CD4-positive, alpha-beta T cell treated with Interferon alpha-2 for 1 hour (primary cell): ENCODE data around the gene TADA2A.

ENCODE experiments used
- DNase-seq, 2 donors: peaks; one replicate each; pipeline ENCODE4 v3.0.0-alpha.2; 2020 to 2022

The TADA2A gene

GRCh38 chr17:37406635-37407461 lies at the start of gene TADA2A, which contains the start of gene ACACA:
TADA2A (plus strand) TSS chr17:37406886; CDS start chr17:37411366, 4,480 bp downstream.
ACACA (minus strand) TSS chr17:37406836; CDS start chr17:37406299, 537 bp downstream.
- DNase-seq, result peak; percentile 69 to 80

GRCh38 chr17:37358098-37358829 lies 48.4 kb upstream of the TADA2A start:
- DNase-seq, result peak in 1 of 2 donors; percentile 20

DNA sequence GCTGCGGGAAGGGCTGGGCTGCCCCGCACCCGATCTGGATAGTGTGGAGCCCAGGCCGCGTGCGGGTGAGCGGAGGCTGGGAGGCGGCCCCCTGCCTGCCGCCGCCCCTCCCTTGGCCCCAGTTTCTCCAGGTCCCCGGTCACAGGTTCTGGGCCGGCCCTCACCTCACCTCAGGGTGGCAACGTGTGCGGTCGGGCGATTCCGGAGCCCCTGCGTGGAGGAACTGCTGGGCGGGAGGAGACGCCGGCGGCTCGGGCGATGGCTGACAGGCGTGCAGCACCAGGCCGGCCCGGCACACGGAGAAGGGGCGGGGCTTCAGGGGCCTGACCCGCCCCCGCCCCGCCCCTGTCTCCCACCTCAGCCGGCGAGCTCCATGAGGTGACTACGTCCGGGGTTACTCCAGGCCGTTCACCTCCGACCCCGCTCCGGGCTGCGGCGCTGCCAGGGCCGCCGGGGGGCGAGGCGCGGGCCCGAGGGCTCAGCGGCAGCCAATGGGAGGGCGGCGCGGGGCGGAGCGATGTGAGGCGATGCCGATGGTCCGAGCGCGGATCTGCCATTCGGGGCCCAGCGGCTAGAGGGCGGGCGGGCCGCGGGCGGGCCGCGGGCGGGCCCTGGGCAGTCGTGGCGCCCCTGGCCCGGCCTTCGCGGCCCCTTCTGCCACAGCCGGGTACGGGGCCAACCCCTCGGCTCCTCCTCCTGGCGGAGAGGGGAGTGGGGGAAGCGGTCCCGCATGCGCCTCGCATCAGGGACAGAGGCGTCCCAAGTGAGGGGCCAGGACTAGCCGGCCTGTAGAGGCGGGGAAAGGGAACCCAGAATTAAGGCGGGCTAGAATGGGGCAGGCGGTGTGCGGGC lies 47.6 kb upstream of the TADA2A start:
- DNase-seq, result peak; percentile 94 to 95

DNA sequence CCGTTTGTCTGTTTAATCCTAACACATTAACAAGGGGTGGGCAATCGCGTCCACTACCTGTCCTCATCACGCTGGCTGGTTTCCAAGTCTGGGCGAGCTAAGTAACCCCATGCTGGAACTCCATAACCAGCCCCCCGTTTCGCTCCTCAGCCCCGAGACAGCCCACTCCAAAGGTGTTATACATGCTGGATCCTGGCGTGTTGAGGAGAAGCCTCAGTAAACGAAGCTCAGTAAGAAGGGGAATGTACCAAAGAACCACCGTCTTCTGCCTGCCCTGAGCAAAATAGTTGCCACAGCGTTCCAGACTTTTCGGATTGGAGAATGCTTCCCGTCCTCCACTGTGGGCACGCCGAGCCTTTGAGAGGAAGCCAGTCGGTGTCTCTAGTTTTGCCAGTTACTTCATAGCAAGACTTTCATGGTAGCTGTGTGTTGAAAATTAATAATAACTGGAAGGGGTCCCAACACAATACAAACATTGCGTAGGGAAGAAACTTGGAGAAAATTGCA lies 47.0 kb upstream of the TADA2A start:
- no peak for DNase-seq

GRCh38 chr17:37360632-37361031 lies 46.1 kb upstream of the TADA2A start:
- DNase-seq, result no peak

- DNase-seq, result no peak
These were observed 45.1 kb upstream of the TADA2A start for GRCh38 chr17:37361543-37361942.

DNA sequence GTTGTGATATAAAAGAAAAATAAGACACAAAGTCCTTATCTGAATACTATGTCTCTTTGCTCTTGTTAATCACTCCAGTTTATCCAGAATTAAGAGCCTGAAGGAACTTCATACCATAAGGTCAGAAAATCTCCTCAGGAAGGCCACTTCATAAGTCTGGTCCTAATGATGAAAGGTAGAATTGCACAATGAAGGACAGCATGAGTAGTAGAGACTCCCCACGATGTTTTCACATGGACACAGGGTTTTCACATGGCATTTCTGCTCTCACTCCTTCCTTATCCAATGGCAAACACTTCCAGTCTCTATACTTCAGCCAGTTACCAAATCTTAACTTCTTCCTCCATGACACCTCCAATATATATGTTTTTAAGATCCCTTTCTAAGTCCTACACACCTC lies 41.1 kb upstream of the TADA2A start:
- DNase-seq, result no peak

DNA sequence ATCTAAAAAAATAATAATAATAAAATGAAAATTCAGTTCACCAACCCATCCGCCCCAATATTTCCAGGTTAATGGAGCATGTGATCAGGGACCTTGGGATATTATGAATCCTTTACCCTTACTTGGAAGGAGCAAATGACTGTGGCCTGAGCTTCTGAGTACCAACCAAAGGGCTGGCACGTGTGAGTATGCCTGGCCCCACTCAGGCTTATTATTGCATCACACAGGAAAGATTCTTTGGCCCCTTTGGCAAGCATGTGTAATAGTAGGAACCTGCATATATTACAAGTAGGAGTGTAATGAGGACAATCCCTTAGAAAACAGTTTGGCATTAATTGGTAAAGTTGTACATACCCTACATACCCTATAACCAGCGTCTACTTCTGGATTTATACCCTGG lies 38.1 kb upstream of the TADA2A start:
- DNase-seq, result no peak

- peak; percentile 60 to 77 for DNase-seq
These were observed 33.0 kb upstream of the TADA2A start for GRCh38 chr17:37373530-37374159.

DNA sequence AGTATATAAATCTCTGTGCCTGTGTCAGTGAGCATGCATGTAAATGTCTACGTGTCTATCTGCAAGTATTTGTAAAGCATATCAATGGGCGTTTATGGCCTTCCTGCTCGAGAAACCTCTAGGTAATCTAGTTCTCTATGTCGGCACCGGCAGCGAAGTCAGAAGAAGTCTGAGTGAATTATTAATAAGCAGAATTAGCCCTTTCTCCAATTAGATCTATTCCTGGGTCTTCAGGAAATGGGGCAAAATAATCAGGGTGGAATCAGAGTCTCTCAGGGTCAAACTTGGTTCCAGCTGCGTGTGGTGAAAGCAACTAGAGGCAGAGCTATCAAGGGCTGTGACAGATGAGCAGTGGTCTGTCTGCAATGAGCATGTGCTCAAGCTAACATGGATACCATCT lies 31.0 kb upstream of the TADA2A start, which contains the start of gene C17orf78:
Gene C17orf78, plus strand, starts transcription at position 280 of the 400 bp plus-strand sequence. Its CDS starts 108 bp downstream, at position 388.
- no peak for DNase-seq

DNA sequence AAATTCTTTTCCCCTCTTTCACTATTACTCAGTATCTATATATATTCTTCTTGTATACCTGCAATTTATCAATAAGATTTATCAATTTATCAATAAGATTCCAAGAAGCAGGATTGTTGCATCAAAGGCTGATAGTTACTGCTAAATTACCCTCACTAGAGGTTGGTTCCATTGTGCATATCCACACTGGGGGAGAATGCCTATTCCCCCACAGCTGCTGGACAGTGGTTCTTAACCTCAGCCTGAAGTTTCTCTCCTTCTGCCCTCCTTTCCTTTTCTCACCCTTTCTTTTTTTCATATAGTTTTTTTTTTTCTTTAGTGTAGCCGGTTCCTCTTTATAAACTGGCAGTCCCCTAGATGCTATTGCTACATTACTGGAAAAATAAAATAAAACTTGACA lies 24.6 kb upstream of the TADA2A start:
- DNase-seq, result no peak

- DNase-seq, result no peak
These were observed 22.0 kb upstream of the TADA2A start for GRCh38 chr17:37384560-37385149.

GRCh38 chr17:37385474-37385990 lies 21.2 kb upstream of the TADA2A start:
- DNase-seq, result no peak

GRCh38 chr17:37386462-37386861 lies 20.2 kb upstream of the TADA2A start:
- no peak for DNase-seq

DNA sequence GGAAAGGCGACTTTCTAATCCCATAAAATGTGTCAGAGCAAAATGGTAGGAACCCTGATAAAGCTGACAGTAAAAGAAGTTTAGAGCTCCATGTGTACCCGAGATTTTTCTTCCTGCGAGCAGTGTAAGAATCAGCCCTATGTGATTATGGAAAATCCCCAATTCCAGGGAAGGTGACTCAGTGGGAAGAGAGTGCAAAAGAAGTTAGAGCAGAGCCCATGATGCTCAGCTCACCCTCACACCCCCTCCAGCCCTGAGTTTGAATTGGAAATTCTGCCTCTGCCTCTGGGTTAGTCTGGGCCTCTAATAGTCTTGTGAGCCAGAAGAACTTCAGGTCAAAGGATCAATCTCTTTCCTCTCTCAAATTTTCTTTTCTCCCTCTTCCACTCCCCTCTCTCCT lies 18.4 kb upstream of the TADA2A start:
- no peak for DNase-seq

GRCh38 chr17:37389160-37389559 lies 17.5 kb upstream of the TADA2A start:
- no peak for DNase-seq

DNA sequence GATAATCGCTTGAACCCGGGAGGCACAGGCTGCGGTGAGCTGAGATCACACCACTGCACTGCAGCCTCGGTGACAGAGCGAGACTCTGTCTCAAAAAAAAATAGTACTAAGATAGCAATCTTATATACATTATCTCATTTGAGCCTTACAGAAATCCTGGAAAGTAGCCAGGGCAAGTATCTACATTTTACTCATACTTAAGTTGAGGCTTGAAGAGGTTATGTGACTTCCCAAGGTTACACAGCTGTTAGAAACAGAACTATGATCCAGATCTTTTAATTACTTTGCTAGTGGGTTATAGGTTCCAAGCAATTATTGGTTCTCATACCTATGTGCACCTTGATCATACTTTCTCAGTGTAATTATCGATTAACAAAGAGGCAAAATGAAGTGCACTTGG lies 15.5 kb upstream of the TADA2A start:
- no peak for DNase-seq

DNA sequence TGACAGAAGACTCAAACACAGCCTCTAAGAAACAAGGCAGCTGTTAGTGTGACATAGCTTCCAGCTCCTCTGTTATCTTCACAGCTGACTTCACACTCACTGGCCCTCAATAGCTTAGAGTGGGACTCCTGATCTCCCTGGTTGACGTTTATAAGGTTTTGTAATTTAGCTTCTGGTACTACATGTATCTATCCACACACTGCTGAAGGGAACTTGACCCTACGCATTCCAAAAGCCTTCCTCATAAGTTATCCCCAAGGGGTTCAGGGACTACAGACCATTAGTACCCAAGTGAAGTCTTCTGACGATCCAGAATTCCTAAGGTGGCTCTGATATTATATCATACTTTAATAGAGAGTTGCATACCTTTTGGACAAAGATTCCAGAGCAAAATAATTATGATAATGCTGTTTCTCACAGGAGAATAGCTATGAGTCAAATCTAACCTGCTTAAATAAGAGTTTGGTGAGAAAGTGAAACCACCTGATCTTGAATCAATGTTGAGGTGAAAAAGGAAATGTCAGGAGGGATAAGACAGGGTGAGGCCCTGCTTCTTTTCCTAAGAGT lies 14.6 kb upstream of the TADA2A start:
- no peak for DNase-seq

DNA sequence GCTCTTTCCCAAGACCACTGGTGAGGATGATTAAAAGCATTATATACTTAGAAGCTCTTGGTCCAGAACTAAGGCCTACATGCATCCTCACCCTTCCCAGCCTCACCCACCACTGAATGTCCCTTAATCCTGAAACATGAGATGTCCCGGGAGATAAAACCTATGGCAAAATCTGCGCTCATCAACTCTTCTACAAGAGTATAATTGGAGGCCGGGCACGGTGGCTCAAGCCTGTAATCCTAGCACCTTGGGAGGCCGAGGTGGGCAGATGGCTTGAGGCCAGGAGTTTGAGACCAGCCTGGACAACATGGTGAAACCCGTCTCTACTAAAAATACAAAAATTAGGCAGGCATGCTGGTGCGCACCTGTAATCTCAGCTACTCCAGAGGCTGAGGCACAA lies 13.3 kb upstream of the TADA2A start:
- DNase-seq, result no peak

GRCh38 chr17:37399265-37399803 lies 7.4 kb upstream of the TADA2A start:
- no peak for DNase-seq

DNA sequence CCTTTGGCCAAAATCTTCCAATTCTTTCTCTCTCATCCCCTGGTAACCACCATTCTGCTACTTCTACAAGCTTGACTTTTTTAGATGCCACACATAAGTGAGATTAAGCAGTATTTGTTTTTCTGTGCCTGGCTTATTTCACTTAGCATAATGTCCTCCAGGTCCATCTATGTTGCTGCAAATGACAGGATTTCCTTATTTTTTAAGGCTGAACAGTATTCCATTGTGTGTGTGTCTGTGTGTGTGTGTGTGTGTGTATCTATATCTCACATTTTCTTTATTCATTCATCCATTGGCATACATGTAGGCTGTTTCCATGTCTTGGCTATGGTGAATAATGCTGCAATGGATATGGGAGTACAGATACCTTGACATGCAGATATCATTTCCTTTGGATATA lies 6.2 kb upstream of the TADA2A start:
- no peak for DNase-seq
